HepG2 (cell line): ENCODE data around the gene SP7. TPM values are rescaled to one million over a fixed set of nuclear protein-coding genes. Genes with fewer than 3 reads are reported as not detected.
A peak's percentile ranks its signal among the peaks of the same experiment; 100 is the strongest.

Experiments
- ATF7 ChIP-seq, 2 experiments: fragments of 450-650 bp in 1 of 2; sonication (generic) in 1 of 2; formaldehyde crosslinking in 1 of 2; IDR thresholded peaks; 2 replicates each; pipeline versions ENCODE4 v1.4.0 to v1.6.1; 2016 to 2020; ENCODE audit warnings: antibody characterized with exemption in 1 of 2, mild to moderate bottlenecking in 1 of 2, missing genetic modification reagents in 1 of 2
- ELF3 ChIP-seq: IDR thresholded peaks from 2 replicates; pipeline ENCODE4 v1.6.1; 2016; ENCODE audit warnings: missing genetic modification reagents, missing compliant biosample characterization
- IRF2 ChIP-seq: IDR thresholded peaks from 2 replicates; pipeline ENCODE4 v1.6.1; 2018; ENCODE audit warnings: missing genetic modification reagents, missing compliant biosample characterization
- NBN ChIP-seq: fragments of 450-650 bp; conservative IDR thresholded peaks from 2 replicates; pipeline ENCODE4 v1.6.1; 2017
- TEAD2 ChIP-seq: sonication (generic); formaldehyde crosslinking; IDR thresholded peaks from 2 replicates; pipeline ENCODE4 v1.9.0; 2021; ENCODE audit warnings: missing genetic modification reagents
- UBTF ChIP-seq: sonication (generic); formaldehyde crosslinking; IDR thresholded peaks from 2 replicates; pipeline ENCODE4 v1.4.0; 2020; ENCODE audit warnings: mild to moderate bottlenecking, missing genetic modification reagents
- YEATS4 ChIP-seq: sonication (generic); formaldehyde crosslinking; IDR thresholded peaks from 2 replicates; pipeline ENCODE4 v1.4.0; 2020; ENCODE audit warnings: missing genetic modification reagents, borderline replicate concordance
- ZBTB1 ChIP-seq: sonication (generic); formaldehyde crosslinking; IDR thresholded peaks from 2 replicates; pipeline ENCODE4 v1.4.0; 2020; ENCODE audit warnings: missing genetic modification reagents, borderline replicate concordance
- ZFAT ChIP-seq: sonication (generic); formaldehyde crosslinking; conservative IDR thresholded peaks from 2 replicates; pipeline ENCODE4 v1.8.1; 2023; ENCODE audit warnings: missing genetic modification reagents, inconsistent platforms
- ZFP90 ChIP-seq: sonication (generic); formaldehyde crosslinking; IDR thresholded peaks from 2 replicates; pipeline ENCODE4 v1.8.0; 2022; ENCODE audit warnings: missing genetic modification reagents, mild to moderate bottlenecking, inconsistent platforms, borderline replicate concordance
- ZFY ChIP-seq: sonication (generic); formaldehyde crosslinking; IDR thresholded peaks from 2 replicates; pipeline ENCODE4 v1.4.0; 2020; ENCODE audit warnings: missing genetic modification reagents
- ZMAT5 ChIP-seq: sonication (generic); formaldehyde crosslinking; IDR thresholded peaks from 2 replicates; pipeline ENCODE4 v1.5.0; 2020; ENCODE audit warnings: mild to moderate bottlenecking, low read depth, missing genetic modification reagents, borderline replicate concordance
- ZNF138 ChIP-seq: sonication (generic); formaldehyde crosslinking; IDR thresholded peaks from 2 replicates; pipeline ENCODE4 v1.5.0; 2020; ENCODE audit warnings: mild to moderate bottlenecking, low read depth, missing genetic modification reagents
- ZNF382 ChIP-seq: sonication (generic); formaldehyde crosslinking; IDR thresholded peaks from 2 replicates; pipeline ENCODE4 v1.5.0; 2020; ENCODE audit warnings: missing genetic modification reagents, mild to moderate bottlenecking, borderline replicate concordance
- ZNF614 ChIP-seq: IDR thresholded peaks from 2 replicates; pipeline ENCODE4 v1.6.1; 2018; ENCODE audit warnings: missing biosample characterization, missing genetic modification reagents, inconsistent platforms, borderline replicate concordance
- polyA plus RNA-seq, 8 experiments: library from polyadenylated mRNA; depleted of rRNA in 3 of 8; stranded (reverse) in 7 of 8; unstranded in 1 of 8; fragments of >200 nt; fragmentation: Illumina TruSeq in 4 of 8; extraction: Trizol in 4 of 8; gene quantifications; 2 replicates each; pipeline versions ENCODE4 v1.2.1 to v1.2.3, GENCODE V29; 2011 to 2016; ENCODE audit warnings: low read depth in 4 of 8, missing spikeins in 1 of 8, mixed read lengths in 1 of 8; ENCODE audit not compliant: insufficient read depth in 1 of 8
- total RNA-seq, 5 experiments: library from RNA; depleted of rRNA; stranded (reverse); fragments of >200 nt; fragmentation: Illumina TruSeq; extraction: Trizol; gene quantifications; 2 replicates each; pipeline ENCODE4 v1.2.3, GENCODE V29; 2016; ENCODE audit warnings: low read depth in 1 of 5
- TF ChIP-seq, protein P1 (sequence below): sonication (generic); formaldehyde crosslinking; conservative IDR thresholded peaks from 2 replicates; pipeline ENCODE4 v1.8.1; 2023; ENCODE audit warnings: missing genetic modification reagents
- TF ChIP-seq, protein P2 (sequence below): sonication (generic); formaldehyde crosslinking; IDR thresholded peaks from 2 replicates; pipeline ENCODE4 v1.4.0; 2020; ENCODE audit warnings: mild to moderate bottlenecking, missing genetic modification reagents

Gene SP7
- total and polyA plus RNA-seq, 2 of the 13 experiments (the other 11 are each of a cell fraction or from before 2014, with no cell fraction given): not detected

- TF ChIP-seq, protein P1, sequence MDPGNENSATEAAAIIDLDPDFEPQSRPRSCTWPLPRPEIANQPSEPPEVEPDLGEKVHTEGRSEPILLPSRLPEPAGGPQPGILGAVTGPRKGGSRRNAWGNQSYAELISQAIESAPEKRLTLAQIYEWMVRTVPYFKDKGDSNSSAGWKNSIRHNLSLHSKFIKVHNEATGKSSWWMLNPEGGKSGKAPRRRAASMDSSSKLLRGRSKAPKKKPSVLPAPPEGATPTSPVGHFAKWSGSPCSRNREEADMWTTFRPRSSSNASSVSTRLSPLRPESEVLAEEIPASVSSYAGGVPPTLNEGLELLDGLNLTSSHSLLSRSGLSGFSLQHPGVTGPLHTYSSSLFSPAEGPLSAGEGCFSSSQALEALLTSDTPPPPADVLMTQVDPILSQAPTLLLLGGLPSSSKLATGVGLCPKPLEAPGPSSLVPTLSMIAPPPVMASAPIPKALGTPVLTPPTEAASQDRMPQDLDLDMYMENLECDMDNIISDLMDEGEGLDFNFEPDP: no peak
- TF ChIP-seq UBTF (CRISPR knock-in tag) (no peak), ZFAT (CRISPR knock-in tag) (no peak), TEAD2 (no peak), ATF7 (IDR thresholded peaks at IDR 0.05) (no peak), ATF7 (CRISPR knock-in tag; IDR thresholded peaks at IDR 0.05) (no peak), ZNF382 (CRISPR knock-in tag) (no peak), ELF3 (no peak; the same call in 1 of the 2 replicates), ZMAT5 (CRISPR knock-in tag) (no peak), ZFY (CRISPR knock-in tag) (peak; percentile 48), ZNF614 (CRISPR knock-in tag) (no peak), ZNF138 (CRISPR knock-in tag) (no peak), ZBTB1 (CRISPR knock-in tag) (no peak), IRF2 (CRISPR knock-in tag) (no peak), YEATS4 (CRISPR knock-in tag) (no peak), ZFP90 (no peak), NBN (no peak)
- TF ChIP-seq, protein P2, sequence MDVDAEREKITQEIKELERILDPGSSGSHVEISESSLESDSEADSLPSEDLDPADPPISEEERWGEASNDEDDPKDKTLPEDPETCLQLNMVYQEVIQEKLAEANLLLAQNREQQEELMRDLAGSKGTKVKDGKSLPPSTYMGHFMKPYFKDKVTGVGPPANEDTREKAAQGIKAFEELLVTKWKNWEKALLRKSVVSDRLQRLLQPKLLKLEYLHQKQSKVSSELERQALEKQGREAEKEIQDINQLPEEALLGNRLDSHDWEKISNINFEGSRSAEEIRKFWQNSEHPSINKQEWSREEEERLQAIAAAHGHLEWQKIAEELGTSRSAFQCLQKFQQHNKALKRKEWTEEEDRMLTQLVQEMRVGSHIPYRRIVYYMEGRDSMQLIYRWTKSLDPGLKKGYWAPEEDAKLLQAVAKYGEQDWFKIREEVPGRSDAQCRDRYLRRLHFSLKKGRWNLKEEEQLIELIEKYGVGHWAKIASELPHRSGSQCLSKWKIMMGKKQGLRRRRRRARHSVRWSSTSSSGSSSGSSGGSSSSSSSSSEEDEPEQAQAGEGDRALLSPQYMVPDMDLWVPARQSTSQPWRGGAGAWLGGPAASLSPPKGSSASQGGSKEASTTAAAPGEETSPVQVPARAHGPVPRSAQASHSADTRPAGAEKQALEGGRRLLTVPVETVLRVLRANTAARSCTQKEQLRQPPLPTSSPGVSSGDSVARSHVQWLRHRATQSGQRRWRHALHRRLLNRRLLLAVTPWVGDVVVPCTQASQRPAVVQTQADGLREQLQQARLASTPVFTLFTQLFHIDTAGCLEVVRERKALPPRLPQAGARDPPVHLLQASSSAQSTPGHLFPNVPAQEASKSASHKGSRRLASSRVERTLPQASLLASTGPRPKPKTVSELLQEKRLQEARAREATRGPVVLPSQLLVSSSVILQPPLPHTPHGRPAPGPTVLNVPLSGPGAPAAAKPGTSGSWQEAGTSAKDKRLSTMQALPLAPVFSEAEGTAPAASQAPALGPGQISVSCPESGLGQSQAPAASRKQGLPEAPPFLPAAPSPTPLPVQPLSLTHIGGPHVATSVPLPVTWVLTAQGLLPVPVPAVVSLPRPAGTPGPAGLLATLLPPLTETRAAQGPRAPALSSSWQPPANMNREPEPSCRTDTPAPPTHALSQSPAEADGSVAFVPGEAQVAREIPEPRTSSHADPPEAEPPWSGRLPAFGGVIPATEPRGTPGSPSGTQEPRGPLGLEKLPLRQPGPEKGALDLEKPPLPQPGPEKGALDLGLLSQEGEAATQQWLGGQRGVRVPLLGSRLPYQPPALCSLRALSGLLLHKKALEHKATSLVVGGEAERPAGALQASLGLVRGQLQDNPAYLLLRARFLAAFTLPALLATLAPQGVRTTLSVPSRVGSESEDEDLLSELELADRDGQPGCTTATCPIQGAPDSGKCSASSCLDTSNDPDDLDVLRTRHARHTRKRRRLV: no peak
These were observed 44.1 kb upstream of the SP7 start, which contains the start of gene SP1 (continued) for GRCh38 chr12:53380104-53380793.
